Gastroesophageal sphincter (tissue), 4 donors: ENCODE measurements around the gene CCDC88C. TPM values are rescaled to one million over a fixed set of nuclear protein-coding genes. Genes with fewer than 3 reads are reported as not detected.

ENCODE experiments used
- ATAC-seq: fragments of 150-250 bp; one replicate; pipeline ENCODE4 v1.9.1; 2016; ENCODE audit warnings: mild to moderate bottlenecking, moderate library complexity
- H3K27ac ChIP-seq, 4 donors: fragments of 200-600 bp; sonication (generic) in 3 of 4; 1 replicate in 3 of 4; 2 replicates in 1 of 4; pipeline ENCODE4 v1.5.1; 2016 to 2019
- H3K27me3 ChIP-seq: fragments of 200-600 bp; sonication (generic); one replicate; pipeline ENCODE4 v1.5.1; 2019
- H3K36me3 ChIP-seq, 2 donors: fragments of 200-600 bp; sonication (generic); one replicate each; pipeline ENCODE4 v1.5.1; 2019; ENCODE audit warnings: control low read depth in 1 of 2
- H3K4me1 ChIP-seq, 3 donors: fragments of 200-600 bp; sonication (generic); 1 replicate in 2 of 3; 2 replicates in 1 of 3; pipeline ENCODE4 v1.5.1; 2016 to 2019; ENCODE audit warnings: control low read depth in 2 of 3
- H3K4me3 ChIP-seq, 2 donors: fragments of 200-600 bp; sonication (generic); one replicate each; pipeline ENCODE4 v1.5.1; 2019; ENCODE audit warnings: mild to moderate bottlenecking in 1 of 2, moderate library complexity in 1 of 2
- H3K9me3 ChIP-seq, 3 donors: fragments of 200-600 bp; sonication (generic); one replicate each; pipeline ENCODE4 v1.5.1; 2017 to 2019; ENCODE audit warnings: control low read depth in 2 of 3
- EP300 ChIP-seq: sonication (generic); formaldehyde crosslinking; IDR thresholded peaks from one replicate; pipeline ENCODE4 v1.6.1; 2017; ENCODE audit warnings: antibody characterized with exemption, mild to moderate bottlenecking
- POLR2A ChIP-seq, 2 donors: fragments of 450-650 bp; IDR thresholded peaks; one replicate each; pipeline ENCODE4 v1.6.1; 2017; ENCODE audit warnings: antibody characterized with exemption in 2 of 2, mild to moderate bottlenecking in 2 of 2, moderate library complexity in 1 of 2
- POLR2AphosphoS5 ChIP-seq: sonication (generic); formaldehyde crosslinking; IDR thresholded peaks from one replicate; pipeline ENCODE4 v1.6.1; 2017; ENCODE audit warnings: antibody characterized with exemption
- WGBS, 2 donors: methylation state at CpG; one replicate each; pipeline ENCODE4 v1.1.5; 2018; ENCODE audit warnings: low coverage in 1 of 2; 5-methylcytosine and 5-hydroxymethylcytosine counted together
- total RNA-seq, 4 donors: library from RNA; depleted of rRNA; stranded (reverse); fragments of >200 nt; gene quantifications; one replicate each; pipeline ENCODE4 v1.1.0, GENCODE V29; 2016
- TF ChIP-seq, protein P1 (sequence below), 4 experiments: fragments of 200-600 bp in 2 of 4; fragments of 450-650 bp in 2 of 4; sonication (generic) in 1 of 4; IDR thresholded peaks; one replicate each; pipeline ENCODE4 v1.5.1; 2017 to 2019; ENCODE audit warnings: antibody characterized with exemption in 4 of 4, mild to moderate bottlenecking in 2 of 4, moderate library complexity in 2 of 4

The CCDC88C gene
- total RNA-seq, 4 donors from 2014 or later, result 2.0 to 10.1 (median 4.9) TPM

DNA sequence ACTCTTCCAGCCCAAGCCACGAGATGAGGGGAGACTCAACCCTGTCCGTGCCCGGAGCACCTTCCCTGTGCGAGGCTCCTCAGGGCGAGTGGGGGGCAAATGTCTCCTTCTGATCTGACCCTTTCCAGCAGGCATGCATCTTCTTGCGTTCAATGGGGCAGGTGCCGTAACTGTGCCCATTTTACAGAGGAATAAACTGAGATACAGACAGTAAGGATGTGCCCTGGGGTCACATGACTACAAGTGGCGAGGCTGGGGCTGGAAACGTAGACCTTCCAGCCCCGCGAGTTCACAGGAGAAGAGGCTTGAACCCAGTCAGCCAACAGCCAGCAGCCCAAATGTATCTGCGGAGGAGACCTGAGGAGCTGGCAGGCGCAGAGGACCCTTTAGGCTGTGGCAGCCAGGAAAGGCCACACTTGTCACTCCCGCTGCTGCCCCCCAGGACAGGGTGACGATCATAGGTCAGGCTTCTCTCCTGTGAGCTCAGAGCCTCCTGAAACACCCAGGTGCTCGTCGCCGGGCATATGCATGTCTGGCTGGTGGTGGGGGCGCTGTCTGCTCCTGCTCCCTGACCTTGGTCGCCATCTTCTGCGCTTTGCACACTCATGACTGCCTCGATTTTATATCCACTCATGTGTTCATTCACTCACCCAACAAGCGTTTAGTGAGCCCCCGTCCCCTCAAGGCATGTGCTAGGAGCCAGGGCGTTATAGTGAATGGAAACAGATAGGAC lies 41.7 kb downstream of the CCDC88C start:
- H3K36me3 ChIP-seq, result no peaks in the 10 kb centered on the region
- peaks cover 0 to 50% (median 0%) of the 10 kb centered on the region in 3 donors for H3K4me1 ChIP-seq
- no peak for ATAC-seq
- no peak for TF ChIP-seq POLR2AphosphoS5
- TF ChIP-seq, protein P1, sequence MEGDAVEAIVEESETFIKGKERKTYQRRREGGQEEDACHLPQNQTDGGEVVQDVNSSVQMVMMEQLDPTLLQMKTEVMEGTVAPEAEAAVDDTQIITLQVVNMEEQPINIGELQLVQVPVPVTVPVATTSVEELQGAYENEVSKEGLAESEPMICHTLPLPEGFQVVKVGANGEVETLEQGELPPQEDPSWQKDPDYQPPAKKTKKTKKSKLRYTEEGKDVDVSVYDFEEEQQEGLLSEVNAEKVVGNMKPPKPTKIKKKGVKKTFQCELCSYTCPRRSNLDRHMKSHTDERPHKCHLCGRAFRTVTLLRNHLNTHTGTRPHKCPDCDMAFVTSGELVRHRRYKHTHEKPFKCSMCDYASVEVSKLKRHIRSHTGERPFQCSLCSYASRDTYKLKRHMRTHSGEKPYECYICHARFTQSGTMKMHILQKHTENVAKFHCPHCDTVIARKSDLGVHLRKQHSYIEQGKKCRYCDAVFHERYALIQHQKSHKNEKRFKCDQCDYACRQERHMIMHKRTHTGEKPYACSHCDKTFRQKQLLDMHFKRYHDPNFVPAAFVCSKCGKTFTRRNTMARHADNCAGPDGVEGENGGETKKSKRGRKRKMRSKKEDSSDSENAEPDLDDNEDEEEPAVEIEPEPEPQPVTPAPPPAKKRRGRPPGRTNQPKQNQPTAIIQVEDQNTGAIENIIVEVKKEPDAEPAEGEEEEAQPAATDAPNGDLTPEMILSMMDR (IDR thresholded peaks at IDR 0.05), result no peak
- no peak for TF ChIP-seq POLR2A (IDR thresholded peaks at IDR 0.05)
- TF ChIP-seq EP300, result no peak
- no peak overlapping the region for H3K27ac ChIP-seq
- H3K27me3 ChIP-seq, result peaks cover 8% of the 10 kb centered on the region
- no peaks in the 10 kb centered on the region for H3K9me3 ChIP-seq
- 93% methylated on average over 3 of the region's 25 CpGs; no CpG with 5 or more reads in 1 of the 2 donors for WGBS, 2 donors
- H3K4me3 ChIP-seq, result no peak overlapping the region

DNA sequence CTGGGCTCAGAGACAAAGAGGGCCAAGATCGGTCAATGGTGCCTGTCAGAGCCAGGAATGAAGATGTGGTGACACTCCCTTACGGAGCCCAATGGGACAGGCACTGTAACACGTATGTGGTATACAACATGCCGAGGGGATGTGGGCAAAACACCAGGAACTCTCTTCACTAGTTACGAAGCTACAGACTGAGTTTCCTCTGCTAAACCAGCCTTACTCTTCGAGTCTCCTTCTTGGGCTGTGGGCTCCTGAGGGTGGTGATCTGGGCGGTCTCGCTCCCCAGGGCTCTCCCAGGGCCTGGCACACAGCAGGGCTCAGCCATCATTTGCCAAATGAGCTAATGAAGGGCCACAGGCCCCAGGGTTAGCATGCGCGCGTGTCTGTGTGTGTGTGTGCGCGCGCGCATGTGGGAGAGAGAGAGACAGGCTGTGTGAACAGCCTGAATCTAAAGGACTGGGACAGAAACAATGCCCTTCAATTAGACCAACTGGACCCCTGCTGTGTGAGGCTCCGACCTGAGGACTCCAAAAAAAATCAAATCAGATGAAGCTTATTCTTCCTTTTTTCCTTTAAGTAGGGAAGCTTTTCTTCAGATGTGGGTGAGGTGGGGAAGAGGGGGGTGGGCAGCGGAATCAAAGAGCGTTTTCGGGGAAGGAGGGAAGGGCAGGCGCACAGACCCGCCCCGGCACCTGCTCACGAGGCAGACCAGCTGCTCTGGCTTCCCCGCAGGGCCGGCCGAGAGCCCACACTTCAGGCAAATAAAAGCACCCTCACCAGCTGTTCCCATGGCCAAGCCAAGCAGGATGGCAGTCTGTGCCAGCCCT lies 42.5 kb downstream of the CCDC88C start:
- TF ChIP-seq EP300 (no peak), POLR2AphosphoS5 (no peak), POLR2A (IDR thresholded peaks at IDR 0.05) (no peak)
- TF ChIP-seq, protein P1 (IDR thresholded peaks at IDR 0.05), result no peak
- 90 to 100% methylated on average over 5 to 10 of the region's 26 CpGs for WGBS, 2 donors

DNA sequence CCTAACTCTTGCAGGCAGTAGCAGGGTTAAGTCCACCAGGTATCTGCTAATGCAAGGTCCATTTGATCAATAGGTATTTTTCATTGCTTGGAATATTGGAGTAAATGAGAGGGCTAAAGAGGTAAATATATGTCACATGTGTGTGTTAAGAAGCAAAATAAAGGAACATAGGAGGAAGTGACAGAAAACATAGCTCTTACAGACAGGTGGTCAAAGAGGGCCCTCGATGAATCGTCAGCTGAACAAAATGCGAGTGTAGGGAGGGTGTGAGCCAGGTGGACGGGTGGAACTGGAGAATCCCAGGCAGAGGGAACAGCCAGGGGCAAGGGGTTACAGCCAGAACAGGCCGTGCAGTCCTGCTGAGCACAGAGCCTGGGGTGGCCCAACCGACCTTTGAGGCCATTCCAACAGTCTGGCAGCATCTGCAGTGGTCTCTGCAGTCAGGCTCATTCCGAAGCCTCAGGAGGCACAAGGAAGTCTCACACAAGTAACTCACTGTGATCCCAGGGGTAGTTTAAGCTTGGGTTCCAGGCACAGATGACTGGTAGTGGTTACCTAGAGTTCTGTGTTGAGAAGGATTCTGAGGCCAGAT lies 43.2 kb downstream of the CCDC88C start:
- Histone ChIP-seq H3K4me1 (peaks cover 0 to 46% (median 5%) of the 10 kb centered on the region in 3 donors), H3K4me3 (no peak overlapping the region), H3K27ac (no peak overlapping the region), H3K36me3 (no peaks in the 10 kb centered on the region), H3K9me3 (no peaks in the 10 kb centered on the region), H3K27me3 (peaks cover 18% of the 10 kb centered on the region)
- TF ChIP-seq EP300 (no peak), POLR2A (IDR thresholded peaks at IDR 0.05) (no peak), POLR2AphosphoS5 (no peak)
- TF ChIP-seq, protein P1 (IDR thresholded peaks at IDR 0.05), result no peak
- no peak for ATAC-seq
- 90 to 97% methylated on average over 6 of the region's 7 CpGs for WGBS, 2 donors

More for the DNA sequence above, 42.5 kb downstream of the CCDC88C start:
- no peaks in the 10 kb centered on the region for H3K36me3 ChIP-seq
- ATAC-seq, result no peak
- peaks cover 0 to 46% (median 1%) of the 10 kb centered on the region in 3 donors for H3K4me1 ChIP-seq
- no peaks in the 10 kb centered on the region for H3K9me3 ChIP-seq
- H3K27me3 ChIP-seq, result peaks cover 16% of the 10 kb centered on the region
- H3K4me3 ChIP-seq, result no peak overlapping the region
- no peak overlapping the region for H3K27ac ChIP-seq

DNA sequence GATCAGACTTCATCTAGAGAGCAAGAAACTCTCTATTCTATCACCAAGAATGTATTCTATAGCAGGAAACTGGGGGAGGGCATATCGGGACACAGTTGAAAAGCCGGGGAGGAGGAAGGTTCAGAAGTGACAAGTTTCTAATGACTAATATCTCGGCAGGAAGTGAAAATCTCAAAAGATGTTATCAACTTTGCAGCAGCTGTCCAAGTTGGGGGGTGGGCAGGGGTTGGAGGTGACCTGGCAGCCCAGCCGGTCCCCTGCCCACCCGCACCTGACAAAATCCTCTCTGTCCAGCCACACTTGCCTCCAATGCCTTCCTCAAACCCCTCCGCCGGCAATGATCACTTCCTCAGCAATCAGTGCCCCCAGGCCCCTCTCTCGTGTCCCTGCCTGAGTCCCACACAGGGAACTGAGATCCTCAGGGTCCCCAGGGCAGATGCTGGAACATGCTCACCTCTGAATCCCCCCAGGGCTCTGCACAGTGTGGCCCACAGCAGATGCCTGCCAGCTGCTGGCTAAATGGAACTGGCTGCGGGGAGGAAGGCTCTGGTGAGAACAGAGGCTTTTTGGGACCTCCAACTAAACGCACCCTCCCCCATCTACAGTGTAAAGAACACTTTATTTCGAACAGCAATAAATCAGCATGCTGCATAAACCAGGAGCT lies 43.9 kb downstream of the CCDC88C start:
- ATAC-seq, result no peak
- 48 to 49% methylated on average over 3 to 5 of the region's 11 CpGs for WGBS, 2 donors
- Histone ChIP-seq H3K27me3 (peaks cover 18% of the 10 kb centered on the region), H3K4me1 (peaks cover 0 to 43% (median 5%) of the 10 kb centered on the region in 3 donors), H3K4me3 (no peak overlapping the region), H3K9me3 (no peaks in the 10 kb centered on the region), H3K36me3 (no peaks in the 10 kb centered on the region), H3K27ac (no peak overlapping the region)
- TF ChIP-seq, protein P1 (IDR thresholded peaks at IDR 0.05), result no peak
- TF ChIP-seq POLR2AphosphoS5 (no peak), POLR2A (IDR thresholded peaks at IDR 0.05) (no peak), EP300 (no peak)
